ENCODE data around the gene CENPO. TPM values are rescaled to one million over a fixed set of nuclear protein-coding genes. Genes with fewer than 3 reads are reported as not detected.
A peak's percentile ranks its signal among the peaks of the same experiment; 100 is the strongest.

Gene CENPO
- total RNA-seq, 1 experiment from 2014 or later, result 54.8 TPM

- POLR2A ChIA-PET, result no interaction called here
- Mint-ChIP-seq H3K27ac (ENCODE audit: unreplicated experiment) (no peak overlapping the region), H3K4me1 (ENCODE audit: low read depth, unreplicated experiment) (peaks cover 26% of the 10 kb centered on the region), H3K4me3 (ENCODE audit: unreplicated experiment) (no peak overlapping the region), H3K27me3 (ENCODE audit: insufficient read depth, unreplicated experiment) (no peaks in the 10 kb centered on the region), H3K36me3 (ENCODE audit: insufficient read depth, unreplicated experiment) (peaks cover 12% of the 10 kb centered on the region), H3K9me3 (ENCODE audit: unreplicated experiment) (no peaks in the 10 kb centered on the region)
- Histone ChIP-seq H3K9me3 (no peaks in the 10 kb centered on the region), H3K36me3 (ENCODE audit: control insufficient read depth, insufficient read depth, low read length) (no peaks in the 10 kb centered on the region; the same call in 1 of the 2 replicates), H3K4me3 (ENCODE audit: low read depth, low read length) (no peak overlapping the region), H3K4me1 (peaks cover 27% of the 10 kb centered on the region), H3K27me3 (replicated peaks; ENCODE audit: control insufficient read depth, insufficient read depth, low read length) (no peaks in the 10 kb centered on the region)
- intact Hi-C loops (cut with micrococcal nuclease; ENCODE audit: unreplicated experiment), result no loop called here
- CTCF ChIA-PET, result interaction anchor here (0.7 kb wide), 1 partner anchor 27 kb away, joined by 7 read pairs; no protein-coding TSS in a partner anchor
- BruUV-seq (replicated peaks), result no TSS peak
- TF ChIP-seq, protein P1, sequence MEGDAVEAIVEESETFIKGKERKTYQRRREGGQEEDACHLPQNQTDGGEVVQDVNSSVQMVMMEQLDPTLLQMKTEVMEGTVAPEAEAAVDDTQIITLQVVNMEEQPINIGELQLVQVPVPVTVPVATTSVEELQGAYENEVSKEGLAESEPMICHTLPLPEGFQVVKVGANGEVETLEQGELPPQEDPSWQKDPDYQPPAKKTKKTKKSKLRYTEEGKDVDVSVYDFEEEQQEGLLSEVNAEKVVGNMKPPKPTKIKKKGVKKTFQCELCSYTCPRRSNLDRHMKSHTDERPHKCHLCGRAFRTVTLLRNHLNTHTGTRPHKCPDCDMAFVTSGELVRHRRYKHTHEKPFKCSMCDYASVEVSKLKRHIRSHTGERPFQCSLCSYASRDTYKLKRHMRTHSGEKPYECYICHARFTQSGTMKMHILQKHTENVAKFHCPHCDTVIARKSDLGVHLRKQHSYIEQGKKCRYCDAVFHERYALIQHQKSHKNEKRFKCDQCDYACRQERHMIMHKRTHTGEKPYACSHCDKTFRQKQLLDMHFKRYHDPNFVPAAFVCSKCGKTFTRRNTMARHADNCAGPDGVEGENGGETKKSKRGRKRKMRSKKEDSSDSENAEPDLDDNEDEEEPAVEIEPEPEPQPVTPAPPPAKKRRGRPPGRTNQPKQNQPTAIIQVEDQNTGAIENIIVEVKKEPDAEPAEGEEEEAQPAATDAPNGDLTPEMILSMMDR (IDR thresholded peaks at IDR 0.05; ENCODE audit: insufficient read depth in 1 of 2, low read depth in 1 of 2, low read length in 1 of 2, severe bottlenecking in 1 of 2, unreplicated experiment in 1 of 2), result no peak
- no peak for DNase-seq
These were observed 61.9 kb downstream of the CENPO start for GRCh38 chr2:24855022-24855622.

GRCh38 chr2:24855726-24856125, 62.5 kb downstream of the CENPO start:
- intact Hi-C loops (cut with micrococcal nuclease; ENCODE audit: unreplicated experiment), result no loop called here
- CTCF ChIA-PET, result interaction anchor here (0.7 kb wide), 1 partner anchor 28 kb away, joined by 7 read pairs; no protein-coding TSS in a partner anchor
- POLR2A ChIA-PET, result no interaction called here
- Mint-ChIP-seq H3K4me3 (ENCODE audit: unreplicated experiment) (no peak overlapping the region), H3K4me1 (ENCODE audit: low read depth, unreplicated experiment) (peaks cover 26% of the 10 kb centered on the region), H3K27me3 (ENCODE audit: insufficient read depth, unreplicated experiment) (no peaks in the 10 kb centered on the region), H3K36me3 (ENCODE audit: insufficient read depth, unreplicated experiment) (peaks cover 12% of the 10 kb centered on the region), H3K9me3 (ENCODE audit: unreplicated experiment) (no peaks in the 10 kb centered on the region), H3K27ac (ENCODE audit: unreplicated experiment) (peak overlapping the region; percentile 15)
- DNase-seq, result no peak
- no peaks in the 10 kb centered on the region for H3K9me3 ChIP-seq
- peaks cover 27% of the 10 kb centered on the region for H3K4me1 ChIP-seq
- H3K36me3 ChIP-seq (ENCODE audit: control insufficient read depth, insufficient read depth, low read length), result no peaks in the 10 kb centered on the region; the same call in 1 of the 2 replicates
- no peaks in the 10 kb centered on the region for H3K27me3 ChIP-seq (replicated peaks; ENCODE audit: control insufficient read depth, insufficient read depth, low read length)
- no TSS peak for BruUV-seq (replicated peaks)
- H3K4me3 ChIP-seq (ENCODE audit: low read depth, low read length), result no peak overlapping the region
- TF ChIP-seq, protein P1 (IDR thresholded peaks at IDR 0.05; ENCODE audit: insufficient read depth in 1 of 2, low read depth in 1 of 2, low read length in 1 of 2, severe bottlenecking in 1 of 2, unreplicated experiment in 1 of 2), result no peak

- H3K36me3 ChIP-seq (ENCODE audit: control insufficient read depth, insufficient read depth, low read length), result no peaks in the 10 kb centered on the region; the same call in 1 of the 2 replicates
- CTCF ChIA-PET, result interaction anchor here (0.6 kb wide), 1 partner anchor 337 kb away, joined by 6 read pairs; no protein-coding TSS in a partner anchor
- no peaks in the 10 kb centered on the region for H3K27me3 Mint-ChIP-seq (ENCODE audit: insufficient read depth, unreplicated experiment)
These were observed 63.6 kb downstream of the CENPO start for GRCh38 chr2:24856791-24857211.

More at GRCh38 chr2:24856791-24857211, 63.6 kb downstream of the CENPO start:
- Mint-ChIP-seq H3K4me3 (ENCODE audit: unreplicated experiment) (no peak overlapping the region), H3K9me3 (ENCODE audit: unreplicated experiment) (no peaks in the 10 kb centered on the region), H3K4me1 (ENCODE audit: low read depth, unreplicated experiment) (peaks cover 26% of the 10 kb centered on the region), H3K36me3 (ENCODE audit: insufficient read depth, unreplicated experiment) (peaks cover 12% of the 10 kb centered on the region), H3K27ac (ENCODE audit: unreplicated experiment) (no peak overlapping the region)
- TF ChIP-seq, protein P1 (IDR thresholded peaks at IDR 0.05; ENCODE audit: insufficient read depth in 1 of 2, low read depth in 1 of 2, low read length in 1 of 2, severe bottlenecking in 1 of 2, unreplicated experiment in 1 of 2), result no peak
- H3K27me3 ChIP-seq (replicated peaks; ENCODE audit: control insufficient read depth, insufficient read depth, low read length), result no peaks in the 10 kb centered on the region
- H3K9me3 ChIP-seq, result no peaks in the 10 kb centered on the region
- no peak for DNase-seq
- no peak overlapping the region for H3K4me3 ChIP-seq (ENCODE audit: low read depth, low read length)
- H3K4me1 ChIP-seq, result peaks cover 27% of the 10 kb centered on the region
- intact Hi-C loops (cut with micrococcal nuclease; ENCODE audit: unreplicated experiment), result no loop called here
- BruUV-seq (replicated peaks), result no TSS peak
- POLR2A ChIA-PET, result no interaction called here

All from Caco-2 (cell line).